HG03196 (cell line): ENCODE measurements around the gene PLSCR2.
"Not testable (repeated sequence)": the region's sequence is repeated elsewhere in the genome, so short reads cannot be mapped to it uniquely, and the experiment has no call there.

Experiments used
- ATAC-seq: cut with Tn5 transposase; IDR thresholded peaks from one replicate; pipeline ENCODE4 v1.9.1; 2021; ENCODE audit not compliant: unreplicated experiment

Gene PLSCR2, protein sequence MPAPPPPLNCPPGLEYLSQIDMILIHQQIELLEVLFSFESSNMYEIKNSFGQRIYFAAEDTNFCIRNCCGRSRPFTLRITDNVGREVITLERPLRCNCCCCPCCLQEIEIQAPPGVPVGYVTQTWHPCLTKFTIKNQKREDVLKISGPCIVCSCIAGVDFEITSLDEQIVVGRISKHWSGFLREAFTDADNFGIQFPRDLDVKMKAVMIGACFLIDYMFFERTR

DNA sequence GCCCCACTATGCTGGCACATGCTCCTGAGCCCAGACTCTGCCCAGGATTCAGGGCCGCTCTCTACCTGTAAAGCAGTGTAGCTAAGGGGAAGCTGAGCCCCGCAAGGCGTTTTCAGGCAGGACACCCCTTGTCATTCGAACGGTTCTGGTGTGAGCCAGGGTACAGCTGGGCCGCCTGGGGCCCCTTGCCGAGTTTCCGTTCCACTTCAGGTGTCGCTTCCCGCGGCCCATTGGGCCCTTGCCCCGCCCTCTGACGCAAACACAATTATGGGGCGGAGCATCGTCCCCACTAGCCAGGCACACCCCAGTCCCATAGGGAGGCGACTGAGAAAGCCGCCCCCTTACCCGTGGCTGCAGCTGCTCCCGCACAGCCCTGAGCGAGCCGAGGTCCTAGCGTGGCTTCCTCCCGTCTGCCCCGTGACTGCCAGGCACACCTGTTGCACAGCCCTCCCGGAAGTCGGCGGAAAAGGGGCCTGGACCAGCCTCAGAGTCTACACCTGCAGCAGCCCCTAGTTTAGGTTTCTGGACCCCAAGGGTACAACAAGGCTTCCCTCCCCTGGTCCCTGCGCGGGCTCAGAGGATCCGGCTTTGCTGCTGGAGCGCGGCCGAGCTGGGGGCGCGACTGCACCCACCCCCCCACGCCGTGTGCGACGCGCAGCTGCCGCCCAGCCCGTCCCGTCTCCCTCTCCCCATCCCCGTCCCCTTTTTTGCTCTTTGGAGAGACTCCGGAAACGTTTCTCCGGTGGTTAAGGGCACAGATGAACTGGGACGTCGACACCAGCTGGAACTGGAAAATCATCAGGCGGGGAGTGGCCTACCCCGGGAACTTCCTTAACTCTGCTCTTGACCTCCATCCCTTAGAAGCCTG, at the start of gene PLSCR2:
PLSCR2 (minus strand) TSS at position 412 of the 868 bp plus-strand sequence. CDS start 9,657 bp downstream, outside the sequence.
- peak; percentile 99 for ATAC-seq

DNA sequence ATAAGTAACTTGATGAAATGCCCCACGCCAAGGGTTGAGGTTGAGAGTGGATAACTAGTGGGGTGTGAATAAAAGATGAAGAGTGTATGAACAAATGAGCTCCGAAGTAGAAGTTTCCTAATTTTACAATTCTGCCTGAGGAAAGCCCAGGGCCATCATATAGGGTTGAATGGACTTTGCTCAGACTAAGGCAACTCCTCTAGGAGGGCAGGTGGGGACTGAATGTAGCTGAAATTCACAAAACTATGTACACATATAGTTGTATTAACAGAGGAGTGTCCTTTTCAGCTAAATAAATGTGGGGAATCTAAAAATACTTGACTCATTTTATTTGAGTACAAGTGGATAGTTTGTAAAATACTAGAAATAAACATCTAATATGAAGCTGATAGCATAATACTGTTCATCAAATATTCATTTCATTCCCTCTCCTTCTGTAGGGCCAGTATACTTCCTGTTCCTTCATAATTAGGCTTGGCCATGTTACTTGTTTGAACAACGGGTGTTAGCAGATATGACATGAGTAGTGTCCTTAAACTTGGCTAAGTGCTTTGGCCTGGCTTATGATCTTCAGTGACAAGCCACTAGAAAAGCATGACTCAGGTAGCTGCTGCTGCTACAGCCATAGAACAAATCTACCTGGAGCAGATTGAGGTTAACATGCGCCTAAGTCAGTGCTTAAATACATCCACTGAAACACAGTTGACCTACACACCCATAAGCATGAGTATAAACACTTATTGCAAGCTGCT, 48.5 kb upstream of the PLSCR2 start:
- ATAC-seq = no peak

DNA sequence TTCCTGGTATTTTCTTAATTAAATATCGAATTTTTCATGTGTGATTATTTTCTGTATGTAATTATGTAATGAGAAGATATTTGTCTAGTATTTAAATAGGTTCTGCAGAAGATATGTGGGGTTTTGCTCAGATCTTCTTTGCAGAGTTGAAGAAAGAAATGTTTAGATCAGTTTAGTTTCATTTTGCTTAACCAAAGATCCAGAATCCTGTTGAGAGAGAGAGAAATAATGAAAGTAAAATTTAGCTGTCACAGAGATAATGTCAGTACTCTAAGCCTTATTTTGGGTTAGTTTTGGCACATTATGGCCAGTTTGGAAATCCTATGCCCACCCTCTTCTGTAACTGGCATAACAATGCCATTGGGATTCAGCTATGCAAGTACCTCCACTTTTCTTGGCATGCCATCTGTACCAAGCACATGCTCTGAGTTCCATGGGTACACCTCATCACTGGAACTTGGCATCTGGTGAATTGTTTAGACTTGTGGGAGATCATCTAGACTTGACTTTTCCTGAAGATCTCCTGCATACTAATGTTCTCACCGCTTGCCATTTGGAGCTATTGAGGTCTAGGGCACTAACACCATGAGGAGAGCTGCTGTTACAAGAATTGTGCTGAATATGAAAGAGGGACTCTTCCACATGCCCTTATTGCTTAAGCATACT, 44.2 kb upstream of the PLSCR2 start:
- no peak for ATAC-seq

DNA sequence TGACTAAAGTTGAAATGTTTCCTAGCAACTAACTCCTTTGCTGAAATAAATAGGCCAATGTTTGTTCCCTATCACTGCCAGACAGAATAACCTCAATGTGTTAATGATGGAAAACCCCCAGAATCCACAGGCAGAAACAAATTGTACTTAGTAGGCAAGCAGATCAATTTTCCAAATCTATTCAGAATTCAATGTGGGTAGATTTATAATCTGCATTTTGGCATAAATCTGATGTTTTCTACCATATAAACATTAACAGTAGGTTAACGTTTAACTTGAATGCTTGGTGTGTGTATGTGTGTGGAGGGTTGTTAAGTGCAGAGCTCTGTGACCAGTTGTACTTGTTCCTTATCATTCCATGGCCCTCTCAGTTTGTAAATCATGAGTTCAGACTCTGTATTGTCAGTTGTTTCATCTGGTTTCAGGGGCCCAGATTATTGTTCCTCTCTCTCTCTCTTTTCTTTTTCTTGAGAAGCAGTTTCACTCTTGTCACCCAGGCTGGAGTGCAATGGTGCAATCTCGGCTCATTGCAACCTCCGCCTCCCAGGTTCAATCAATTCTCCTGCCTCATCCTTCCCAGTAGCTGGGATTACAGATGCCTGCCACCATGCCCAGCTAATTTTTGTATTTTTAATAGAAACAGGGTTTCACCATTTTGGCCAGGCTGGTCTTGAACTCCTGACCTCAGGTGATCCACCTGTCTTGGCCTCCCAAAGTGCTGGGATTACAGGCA, 42.2 kb upstream of the PLSCR2 start:
- ATAC-seq = no peak

DNA sequence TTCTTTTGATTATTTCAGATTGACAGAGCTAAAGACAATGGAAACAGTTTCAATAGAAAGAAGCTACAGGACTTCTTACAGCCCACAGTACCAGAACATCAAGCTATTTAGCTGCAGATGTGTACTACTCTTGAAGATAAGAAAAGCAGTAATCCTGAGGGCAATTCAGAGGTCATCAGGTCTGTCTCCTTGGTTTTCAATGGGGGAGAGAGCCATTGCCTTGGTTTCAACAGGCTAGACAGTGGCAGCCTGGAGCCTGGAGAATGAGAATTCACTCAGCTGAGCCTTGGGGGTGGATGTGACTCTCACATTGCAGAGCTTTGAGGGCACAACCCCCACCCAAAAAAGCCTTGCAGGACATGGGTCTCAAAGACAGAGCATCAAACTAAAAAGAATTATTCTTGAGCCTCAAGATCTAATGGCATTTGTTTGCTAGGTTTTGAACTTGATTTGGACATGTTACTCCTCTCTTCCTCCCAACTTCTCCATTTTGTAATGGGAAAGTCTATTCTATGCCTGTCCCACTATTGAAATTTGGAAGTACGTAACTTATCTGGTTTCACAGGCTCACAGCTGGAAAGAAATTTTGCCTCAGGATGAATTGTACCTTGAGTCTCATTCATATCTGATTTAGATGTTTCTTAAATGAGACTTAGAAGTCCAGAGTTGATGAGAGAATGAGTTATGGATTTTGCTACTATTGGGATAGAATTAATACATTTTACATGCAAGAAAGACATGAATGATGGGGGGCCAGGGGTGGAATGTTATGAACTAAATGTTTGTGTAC, 38.2 kb upstream of the PLSCR2 start:
- no peak for ATAC-seq

DNA sequence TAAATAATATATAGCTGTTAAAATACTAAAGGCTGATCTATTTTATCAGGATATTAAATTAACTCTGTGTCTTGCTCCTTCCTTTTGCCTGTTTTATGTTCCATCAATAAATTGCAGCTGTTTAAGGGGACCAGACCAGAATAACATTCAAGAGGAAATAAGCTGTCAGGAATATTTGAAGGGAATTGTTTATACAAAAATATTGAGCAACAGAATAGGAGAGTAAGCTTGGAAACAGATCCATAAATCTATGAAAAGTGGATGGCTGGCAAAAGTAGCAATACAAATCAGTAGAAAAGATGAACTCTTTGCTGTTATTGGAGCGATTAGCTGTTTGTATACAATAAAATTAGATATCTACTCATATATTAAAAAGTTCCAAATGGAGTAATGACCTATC, 36.2 kb upstream of the PLSCR2 start:
- ATAC-seq = no peak

DNA sequence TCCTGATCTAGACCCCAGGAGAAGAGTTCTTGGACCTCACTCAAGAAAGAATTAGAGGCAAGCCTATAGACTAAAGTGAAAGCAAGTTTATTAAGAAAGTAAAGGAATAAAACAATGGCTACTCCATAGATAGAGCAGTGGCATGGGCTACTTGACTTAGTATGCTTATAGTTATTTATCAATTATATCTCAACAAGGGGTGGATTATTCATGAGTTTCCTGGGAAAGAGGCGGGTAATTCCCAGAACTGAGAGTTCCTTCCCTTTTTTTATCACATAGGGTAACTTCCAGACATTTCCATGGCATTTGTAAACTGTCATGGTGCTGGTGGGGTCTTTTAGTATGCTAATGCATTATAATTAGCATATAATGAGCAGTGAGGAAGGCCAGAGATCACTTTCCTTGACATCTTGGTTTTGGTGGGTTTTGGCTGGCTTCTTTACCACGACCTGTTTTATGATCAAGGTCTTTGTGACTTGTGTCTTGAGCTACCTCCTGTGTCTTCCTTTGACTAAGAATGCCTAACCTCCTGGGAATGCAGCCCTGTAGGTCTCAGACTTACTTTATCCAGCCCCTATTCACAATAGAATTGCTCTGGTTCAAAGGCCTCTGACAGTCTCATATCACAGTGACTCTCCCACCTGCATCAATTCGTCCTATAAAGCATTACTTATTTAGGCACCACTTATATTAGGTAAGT, 35.3 kb upstream of the PLSCR2 start:
- ATAC-seq = no peak

DNA sequence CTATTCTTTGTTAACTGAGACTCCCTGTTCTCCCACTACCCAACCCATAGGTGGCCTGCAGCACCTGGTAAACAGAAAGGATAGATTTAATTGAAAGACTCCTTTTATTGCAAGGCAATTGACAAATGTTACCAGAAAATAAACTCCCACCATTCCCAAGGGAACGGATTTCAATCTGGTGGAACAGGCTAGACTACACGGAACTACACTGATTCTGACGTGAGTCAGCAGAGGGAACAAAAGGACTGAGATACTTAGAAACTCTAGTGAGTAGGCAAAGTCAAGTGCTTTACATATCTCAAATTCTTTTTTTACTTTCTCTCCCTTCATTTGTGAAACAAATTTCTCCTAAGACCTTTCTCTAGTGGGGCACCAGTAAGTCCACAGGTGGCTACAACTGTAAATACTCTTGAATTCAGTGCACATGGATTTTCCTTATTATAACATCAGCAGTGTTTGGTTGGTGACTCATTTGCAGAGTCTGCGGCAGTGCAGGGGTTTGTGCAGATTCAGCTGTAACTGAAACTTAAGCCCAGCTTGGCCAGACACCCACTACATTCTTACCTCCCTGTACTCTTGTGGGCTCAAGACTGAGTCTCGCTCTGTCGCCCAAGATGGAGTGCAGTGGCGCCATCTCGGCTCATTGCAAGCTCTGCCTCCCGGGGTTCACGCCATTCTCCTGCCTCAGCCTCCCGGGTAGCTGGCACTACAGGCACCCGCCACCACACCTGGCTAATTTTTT, 34.3 kb upstream of the PLSCR2 start:
- ATAC-seq = peak; percentile 97

DNA sequence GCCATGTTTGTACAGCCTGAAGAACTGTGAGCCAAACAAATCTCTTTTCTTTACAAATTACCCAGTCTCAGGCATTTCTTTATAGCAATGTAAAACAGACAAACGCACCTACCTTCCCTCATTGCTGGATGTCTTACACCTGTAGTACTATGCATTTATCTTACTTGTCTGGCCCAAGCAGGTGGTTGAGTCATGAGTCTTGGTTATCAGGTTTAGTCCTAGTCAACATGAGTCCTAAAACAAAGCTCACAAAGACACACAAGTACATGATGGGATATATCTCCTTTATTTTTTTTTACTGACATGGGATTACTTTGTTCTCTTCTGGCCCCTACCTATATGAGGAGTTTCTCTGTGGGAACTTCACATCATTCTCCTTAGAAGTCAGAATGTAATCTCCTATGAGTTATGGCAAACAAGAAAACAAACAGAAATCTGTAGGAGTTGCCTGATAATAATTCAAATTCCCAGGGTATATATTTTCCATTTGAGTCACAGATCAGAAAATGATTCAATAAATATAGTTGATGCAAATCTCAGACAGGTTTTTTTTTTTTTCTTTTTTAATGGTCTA, 33.6 kb upstream of the PLSCR2 start:
- ATAC-seq = no peak

DNA sequence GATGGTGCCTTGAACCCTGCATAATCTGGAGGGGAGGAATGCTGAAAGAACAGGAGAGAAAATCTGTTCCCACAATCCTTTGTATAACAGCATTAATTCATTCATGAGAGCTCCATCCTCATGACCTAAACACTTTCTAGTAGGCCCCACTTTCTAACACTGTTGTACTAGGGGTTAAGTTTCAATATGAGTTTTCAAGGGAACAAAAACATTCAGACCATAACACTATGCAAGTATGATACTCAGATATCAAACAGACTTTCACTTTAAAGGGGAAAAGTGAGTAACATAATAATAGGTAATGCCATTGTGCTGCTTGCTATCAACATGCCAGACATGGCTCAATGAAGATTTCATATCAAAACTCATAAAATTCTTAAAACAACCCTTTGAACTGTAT, 32.4 kb upstream of the PLSCR2 start:
- ATAC-seq = peak; percentile 48

DNA sequence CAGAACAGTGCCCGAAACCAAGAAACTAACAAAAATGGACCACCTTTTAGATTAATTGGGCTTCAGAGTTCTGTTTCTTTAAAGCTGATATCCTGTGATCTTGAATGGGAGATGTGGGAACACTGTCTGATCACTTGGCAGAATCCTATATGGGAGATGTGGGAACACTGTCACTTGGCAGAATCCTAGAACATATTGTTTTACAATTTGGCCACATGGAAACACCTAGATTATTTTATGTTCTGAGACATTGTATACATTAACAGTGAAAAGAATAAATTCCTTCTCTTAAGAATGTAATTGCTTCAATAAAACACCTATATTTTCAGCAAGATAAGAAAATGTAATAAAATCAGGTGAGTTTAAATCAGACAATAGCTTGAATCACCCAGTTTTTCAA, 30.3 kb upstream of the PLSCR2 start:
- no peak for ATAC-seq

DNA sequence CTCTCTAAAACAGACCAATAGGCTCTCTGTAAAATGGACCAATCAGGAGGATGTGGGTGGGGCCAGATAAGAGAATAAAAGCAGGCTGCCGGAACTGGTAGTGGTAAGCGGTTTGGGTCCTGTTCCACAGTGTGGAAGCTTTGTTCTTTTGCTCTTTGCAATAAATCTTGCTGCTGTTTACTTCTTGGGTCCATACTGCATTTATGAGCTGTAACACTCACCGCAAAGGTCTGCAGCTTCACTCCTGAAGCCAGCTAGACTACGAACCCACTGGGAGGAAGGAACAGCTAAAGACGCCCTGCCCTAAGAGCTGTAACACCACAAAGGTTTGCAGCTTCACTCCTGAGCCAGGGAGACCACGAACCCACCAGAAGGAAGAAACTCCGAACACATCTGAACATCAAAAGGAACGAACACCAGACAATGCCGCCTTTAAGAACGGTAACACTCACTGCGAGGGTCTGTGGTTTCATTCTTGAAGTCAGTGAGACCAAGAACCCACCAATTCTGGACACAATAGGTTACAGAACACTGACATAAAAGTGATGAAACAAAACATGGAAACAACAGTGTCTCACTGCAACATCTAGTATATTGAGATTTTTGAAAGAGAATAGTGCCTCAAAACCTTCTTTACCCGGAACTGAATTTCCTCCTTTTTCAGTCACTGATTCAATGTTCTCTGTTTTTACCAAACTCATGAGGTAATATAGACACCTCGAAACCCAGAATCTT, 28.8 kb upstream of the PLSCR2 start:
- ATAC-seq = no peak

DNA sequence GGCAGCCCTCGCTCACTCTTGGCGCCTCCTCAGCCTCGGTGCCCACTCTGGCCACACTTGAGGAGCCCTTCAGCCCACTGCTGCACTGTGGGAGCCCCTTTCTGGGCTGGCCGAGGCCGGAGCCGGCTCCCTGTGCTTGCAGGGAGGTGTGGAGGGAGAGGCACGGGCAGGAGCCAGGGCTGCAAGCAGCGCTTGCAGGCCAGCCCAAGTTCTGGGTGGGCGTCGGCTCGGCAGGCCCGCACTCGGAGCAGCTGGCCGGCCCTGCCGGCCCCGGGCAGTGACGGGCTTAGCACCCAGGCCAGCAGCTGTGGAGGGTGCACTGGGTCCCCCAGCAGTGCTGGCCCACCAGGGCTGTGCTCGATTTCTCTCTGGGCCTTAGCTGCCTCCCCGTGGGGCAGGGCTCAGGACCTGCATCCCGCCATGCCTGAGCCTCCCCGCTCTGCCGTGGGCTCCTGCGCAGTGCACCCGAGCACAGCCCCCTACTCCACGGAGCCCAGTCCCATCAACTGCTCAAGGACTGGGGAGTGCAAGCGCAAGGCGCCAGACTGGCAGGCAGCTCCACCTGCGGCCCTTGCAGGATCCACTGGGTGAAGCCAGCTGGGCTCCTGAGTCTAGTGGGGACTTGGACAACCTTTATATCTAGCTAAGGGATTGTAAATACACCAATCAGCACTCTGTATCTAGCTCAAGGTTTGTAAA, 27.9 kb upstream of the PLSCR2 start:
- ATAC-seq = not testable (repeated sequence)

DNA sequence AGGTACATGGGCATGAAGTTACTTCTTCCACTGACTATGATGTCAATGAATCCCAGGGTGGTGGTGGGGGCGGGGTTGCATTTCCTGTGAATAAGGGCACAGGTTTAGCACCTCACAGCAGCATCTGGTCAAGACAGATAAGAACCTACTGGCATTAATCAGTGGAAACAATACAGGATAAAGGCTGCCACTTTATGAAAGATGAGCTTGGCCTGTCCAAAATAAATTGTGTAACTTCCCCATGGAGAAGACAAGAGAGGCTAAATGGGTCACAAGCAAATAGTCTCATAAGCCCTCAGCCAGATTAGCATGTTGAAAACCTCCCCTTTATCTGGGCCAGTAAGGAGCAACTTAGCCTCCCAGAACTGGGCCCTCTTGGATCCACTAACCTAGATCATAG, 27.4 kb upstream of the PLSCR2 start:
- no peak for ATAC-seq

DNA sequence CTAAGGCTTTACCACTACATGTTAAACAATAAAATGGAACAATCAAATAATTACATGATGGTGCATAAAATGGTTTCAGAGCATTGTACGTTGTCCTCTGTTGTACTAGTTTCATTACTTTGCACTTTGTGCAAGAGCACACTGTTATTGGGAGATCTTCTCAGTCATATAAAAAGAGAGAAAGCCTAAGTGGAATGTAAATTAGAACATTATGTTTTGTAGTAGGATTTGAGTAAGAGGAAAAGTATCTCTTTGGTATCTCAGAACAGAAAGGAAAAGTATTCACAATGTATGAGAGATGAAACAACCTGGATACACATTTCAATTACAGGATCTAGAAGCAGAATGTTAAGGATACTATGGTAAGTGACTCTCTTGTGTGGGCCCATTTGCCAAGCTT, 26.9 kb upstream of the PLSCR2 start:
- ATAC-seq = no peak

DNA sequence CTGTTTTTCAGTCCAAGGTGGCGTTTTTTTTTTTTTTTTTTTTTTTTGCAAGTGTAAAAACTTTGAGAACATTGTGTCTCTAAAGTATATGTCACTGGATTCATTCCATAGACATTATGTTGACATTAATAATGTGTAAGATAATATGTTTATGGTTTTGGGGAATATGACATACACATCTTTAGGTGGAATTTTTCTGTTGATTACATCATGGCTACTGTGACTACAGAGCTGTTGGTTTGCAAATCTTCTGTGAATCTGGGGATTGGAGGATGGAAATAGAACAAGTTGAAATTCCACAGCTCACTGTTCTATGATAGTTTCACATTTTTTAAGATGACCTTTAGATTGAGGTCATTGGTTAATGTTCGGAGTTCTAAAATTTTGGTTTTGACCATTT, 24.4 kb upstream of the PLSCR2 start:
- no peak for ATAC-seq

DNA sequence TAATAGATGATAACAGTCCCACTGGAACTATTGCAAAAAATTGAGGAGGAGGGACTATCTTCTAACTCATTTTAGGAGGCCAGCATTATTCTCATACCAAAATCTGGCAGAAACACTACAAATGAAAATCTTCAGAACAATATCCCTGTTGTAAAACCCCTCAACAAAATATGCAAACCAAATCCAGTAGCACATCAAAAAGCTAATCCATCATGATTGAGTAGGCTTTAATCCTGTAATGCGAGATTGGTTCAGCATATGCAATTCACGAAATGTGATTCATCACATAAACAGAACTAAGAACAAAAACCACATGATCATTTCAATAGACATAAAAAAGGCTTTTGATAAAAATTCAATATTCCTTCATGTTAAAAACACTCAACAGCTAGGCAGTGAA, 23.9 kb upstream of the PLSCR2 start:
- no peak for ATAC-seq
